Neutrophil (primary cell): ENCODE data around the gene GCN1.

Source experiments
- H3K27ac ChIP-seq: fragments of 200-600 bp; sonication (generic); 2 replicates; pipeline ENCODE4 v1.5.1; 2016; ENCODE audit warnings: mild to moderate bottlenecking, moderate library complexity
- H3K27me3 ChIP-seq: fragments of 200-600 bp; sonication (generic); 2 replicates; pipeline ENCODE4 v1.6.0; 2016; ENCODE audit warnings: mild to moderate bottlenecking
- H3K36me3 ChIP-seq: fragments of 200-600 bp; sonication (generic); 2 replicates; pipeline ENCODE4 v1.5.1; 2017
- H3K4me1 ChIP-seq, 2 experiments: fragments of 200-600 bp in 1 of 2; sonication (generic) in 1 of 2; 1 replicate in 1 of 2; 2 replicates in 1 of 2; pipeline versions ENCODE4 v1.5.1 to v1.6.1; 2013 to 2016; ENCODE audit warnings: low read depth in 1 of 2, low read length in 1 of 2, mild to moderate bottlenecking in 1 of 2, moderate library complexity in 1 of 2; ENCODE audit not compliant: control insufficient read depth in 1 of 2, insufficient read depth in 1 of 2
- H3K4me3 ChIP-seq, 2 experiments: fragments of 200-600 bp in 1 of 2; sonication (generic) in 1 of 2; 1 replicate in 1 of 2; 2 replicates in 1 of 2; pipeline ENCODE4 v1.5.1; 2013 to 2016; ENCODE audit warnings: low read depth in 1 of 2, low read length in 1 of 2, mild to moderate bottlenecking in 1 of 2, moderate library complexity in 1 of 2
- H3K9me3 ChIP-seq: fragments of 200-600 bp; sonication (generic); 2 replicates; pipeline ENCODE4 v1.5.1; 2016
- CTCF ChIP-seq: fragments of 200-600 bp; sonication (generic); IDR thresholded peaks from 2 replicates; pipeline ENCODE4 v1.5.1; 2016; ENCODE audit warnings: antibody characterized with exemption

Gene GCN1

GRCh38 chr12:120194534-120195395, at the start of gene GCN1:
Gene GCN1 (minus strand): TSS chr12:120194715. CDS start chr12:120194697, 18 bp downstream.
- Histone ChIP-seq H3K4me3 (peak within 1 kb of the TSS; percentile 81 to 94), H3K27ac (peak within 1 kb of the TSS; percentile 52), H3K36me3 (peaks cover 6% of the 10 kb centered on the region), H3K4me1 (peaks cover 19 to 23% of the 10 kb centered on the region in 2 experiments), H3K27me3 (no peaks in the 10 kb centered on the region), H3K9me3 (no peaks in the 10 kb centered on the region)
- no peak for TF ChIP-seq CTCF

GRCh38 chr12:120242971-120243699, 48.6 kb upstream of the GCN1 start:
- peak overlapping the region; percentile 60 for H3K27ac ChIP-seq
- H3K4me3 ChIP-seq, result no peak overlapping the region
- H3K9me3 ChIP-seq, result no peaks in the 10 kb centered on the region
- TF ChIP-seq CTCF, result no peak
- H3K36me3 ChIP-seq, result peaks cover 16% of the 10 kb centered on the region
- no peaks in the 10 kb centered on the region for H3K27me3 ChIP-seq
- H3K4me1 ChIP-seq, result peaks cover 92 to 97% of the 10 kb centered on the region in 2 experiments

GRCh38 chr12:120242275-120242799, 47.8 kb upstream of the GCN1 start:
- Histone ChIP-seq H3K27ac (peak overlapping the region; percentile 98), H3K4me3 (peak overlapping the region in 1 of 2 experiments; percentile 17), H3K27me3 (no peaks in the 10 kb centered on the region), H3K9me3 (no peaks in the 10 kb centered on the region), H3K36me3 (peaks cover 16% of the 10 kb centered on the region), H3K4me1 (peaks cover 92 to 97% of the 10 kb centered on the region in 2 experiments)
- TF ChIP-seq CTCF, result no peak

GRCh38 chr12:120241561-120242274, 47.2 kb upstream of the GCN1 start:
- Histone ChIP-seq H3K4me1 (peaks cover 92 to 97% of the 10 kb centered on the region in 2 experiments), H3K4me3 (peak overlapping the region in 1 of 2 experiments; percentile 17), H3K9me3 (no peaks in the 10 kb centered on the region), H3K36me3 (peaks cover 16% of the 10 kb centered on the region), H3K27me3 (no peaks in the 10 kb centered on the region), H3K27ac (peak overlapping the region; percentile 98)
- TF ChIP-seq CTCF, result no peak

- H3K4me1 ChIP-seq, result peaks cover 94 to 97% of the 10 kb centered on the region in 2 experiments
- peak overlapping the region; percentile 98 for H3K27ac ChIP-seq
- no peaks in the 10 kb centered on the region for H3K9me3 ChIP-seq
- H3K36me3 ChIP-seq, result peaks cover 16% of the 10 kb centered on the region
- peak overlapping the region in 1 of 2 experiments; percentile 68 for H3K4me3 ChIP-seq
- H3K27me3 ChIP-seq, result no peaks in the 10 kb centered on the region
- TF ChIP-seq CTCF, result no peak
Measured at GRCh38 chr12:120240495-120240833, 45.9 kb upstream of the GCN1 start.
